Astrocyte (in vitro differentiated cells and primary cell): ENCODE results near the gene ADGRA1. TPM values are rescaled to one million over a fixed set of nuclear protein-coding genes. Genes with fewer than 3 reads are reported as not detected.

Experiments used
- DNase-seq: peaks from one replicate; pipeline ENCODE4 v3.0.0-alpha.2; 2010; ENCODE audit warnings: low read depth
- FAIRE-seq: peaks from 2 replicates; lab custom pipeline; 2011; peaks lifted over from hg19 to GRCh38; lab: Jason Lieb, UNC
- H2AFZ ChIP-seq: 2 replicates; pipeline ENCODE4 v1.6.0; 2012; ENCODE audit warnings: low read depth, low read length, inconsistent platforms
- H3K27ac ChIP-seq: 2 replicates; pipeline ENCODE4 v1.5.1; 2011; ENCODE audit warnings: low read depth, low read length, inconsistent platforms
- H3K27me3 ChIP-seq: 2 replicates; pipeline ENCODE4 v1.6.0; 2011; ENCODE audit warnings: low read length, inconsistent platforms; ENCODE audit not compliant: insufficient read depth
- H3K36me3 ChIP-seq: 2 replicates; pipeline ENCODE4 v1.5.1; 2011; ENCODE audit warnings: low read length, inconsistent platforms; ENCODE audit not compliant: insufficient read depth
- H3K4me1 ChIP-seq: 2 replicates; pipeline ENCODE4 v1.5.1; 2011; ENCODE audit warnings: low read length, inconsistent platforms; ENCODE audit not compliant: insufficient read depth
- H3K4me2 ChIP-seq: 2 replicates; pipeline ENCODE4 v1.6.0; 2012; ENCODE audit warnings: low read length, inconsistent platforms
- H3K4me3 ChIP-seq: 2 replicates; pipeline ENCODE4 v1.5.1; 2011; ENCODE audit warnings: low read depth, mild to moderate bottlenecking, low read length, inconsistent platforms; ENCODE audit not compliant: insufficient read depth
- H3K79me2 ChIP-seq: 2 replicates; pipeline ENCODE4 v1.6.0; 2012; ENCODE audit warnings: mild to moderate bottlenecking, low read length, inconsistent platforms; ENCODE audit not compliant: insufficient read depth
- H3K9ac ChIP-seq: 2 replicates; pipeline ENCODE4 v1.6.0; 2012; ENCODE audit warnings: mild to moderate bottlenecking, low read length, inconsistent platforms
- H3K9me3 ChIP-seq: 2 replicates; pipeline ENCODE4 v1.5.1; 2012; ENCODE audit warnings: low read depth, mild to moderate bottlenecking, low read length, inconsistent platforms; ENCODE audit not compliant: insufficient read depth
- H4K20me1 ChIP-seq: 2 replicates; pipeline ENCODE4 v1.6.0; 2012; ENCODE audit warnings: low read length, inconsistent platforms; ENCODE audit not compliant: insufficient read depth
- H3K27ac Mint-ChIP-seq: one replicate; pipeline ENCODE4 v1.8.0; 2021; ENCODE audit warnings: mild to moderate bottlenecking, mixed read lengths; ENCODE audit not compliant: unreplicated experiment
- H3K27me3 Mint-ChIP-seq: one replicate; pipeline ENCODE4 v1.8.0; 2021; ENCODE audit warnings: low read depth, mixed read lengths; ENCODE audit not compliant: unreplicated experiment
- H3K36me3 Mint-ChIP-seq: one replicate; pipeline ENCODE4 v1.8.0; 2021; ENCODE audit warnings: low read depth, mixed read lengths; ENCODE audit not compliant: unreplicated experiment
- H3K4me1 Mint-ChIP-seq: one replicate; pipeline ENCODE4 v1.8.0; 2021; ENCODE audit warnings: low read depth, mixed read lengths; ENCODE audit not compliant: unreplicated experiment
- H3K4me3 Mint-ChIP-seq: one replicate; pipeline ENCODE4 v1.8.0; 2021; ENCODE audit warnings: mild to moderate bottlenecking, moderate library complexity, mixed read lengths; ENCODE audit not compliant: unreplicated experiment
- H3K9me3 Mint-ChIP-seq: one replicate; pipeline ENCODE4 v1.8.0; 2021; ENCODE audit warnings: mild to moderate bottlenecking, mixed read lengths; ENCODE audit not compliant: unreplicated experiment
- CTCF ChIP-seq: IDR thresholded peaks from 2 replicates; pipeline ENCODE4 v1.5.1; 2011; ENCODE audit warnings: low read depth, mild to moderate bottlenecking, inconsistent platforms, low read length, moderate library complexity; ENCODE audit not compliant: insufficient read depth
- EZH2 ChIP-seq: IDR thresholded peaks from 2 replicates; pipeline ENCODE4 v1.6.1; 2012; ENCODE audit warnings: mild to moderate bottlenecking, low read length, inconsistent platforms; ENCODE audit not compliant: insufficient read depth
- total RNA-seq: library from RNA; stranded (reverse); gene quantifications from 2 replicates; pipeline ENCODE4 v1.2.1, GENCODE V29; 2021

The ADGRA1 gene
- total RNA-seq, 1 donor from 2014 or later, result not detected

GRCh38 chr10:133045556-133046389 lies 42.0 kb upstream of the ADGRA1 start:
- no peaks in the 10 kb centered on the region for H3K4me1 Mint-ChIP-seq
- Histone ChIP-seq H3K4me3 (no peak overlapping the region), H4K20me1 (no peaks in the 10 kb centered on the region), H3K27ac (no peak overlapping the region), H3K9me3 (no peaks in the 10 kb centered on the region), H2AFZ (no peak overlapping the region), H3K4me1 (no peaks in the 10 kb centered on the region), H3K4me2 (no peak overlapping the region), H3K79me2 (no peaks in the 10 kb centered on the region), H3K9ac (no peak overlapping the region), H3K36me3 (no peaks in the 10 kb centered on the region), H3K27me3 (no peaks in the 10 kb centered on the region)
- H3K9me3 Mint-ChIP-seq, result no peaks in the 10 kb centered on the region
- H3K4me3 Mint-ChIP-seq, result no peak overlapping the region
- H3K27me3 Mint-ChIP-seq, result peaks cover 56% of the 10 kb centered on the region
- no peaks in the 10 kb centered on the region for H3K36me3 Mint-ChIP-seq
- no peak for TF ChIP-seq EZH2
- TF ChIP-seq CTCF, result no peak
- H3K27ac Mint-ChIP-seq, result no peak overlapping the region
- DNase-seq, result no peak
- FAIRE-seq, result no peak

- no peak overlapping the region for H3K4me3 ChIP-seq
- H3K9ac ChIP-seq, result no peak overlapping the region
- no peaks in the 10 kb centered on the region for H3K27me3 ChIP-seq
- no peak overlapping the region for H3K4me2 ChIP-seq
- no peaks in the 10 kb centered on the region for H3K9me3 ChIP-seq
- DNase-seq (no peak), FAIRE-seq (no peak)
- no peaks in the 10 kb centered on the region for H3K9me3 Mint-ChIP-seq
- no peak overlapping the region for H2AFZ ChIP-seq
- no peak overlapping the region for H3K27ac ChIP-seq
- H3K27ac Mint-ChIP-seq, result no peak overlapping the region
- H3K36me3 Mint-ChIP-seq, result no peaks in the 10 kb centered on the region
- no peaks in the 10 kb centered on the region for H3K36me3 ChIP-seq
- no peaks in the 10 kb centered on the region for H3K4me1 ChIP-seq
- no peaks in the 10 kb centered on the region for H3K4me1 Mint-ChIP-seq
- no peaks in the 10 kb centered on the region for H4K20me1 ChIP-seq
- H3K27me3 Mint-ChIP-seq, result peaks cover 60% of the 10 kb centered on the region
- H3K79me2 ChIP-seq, result no peaks in the 10 kb centered on the region
- no peak for TF ChIP-seq EZH2
- no peak for TF ChIP-seq CTCF
- H3K4me3 Mint-ChIP-seq, result peak overlapping the region; percentile 20
Observed at GRCh38 chr10:133046390-133046765, 41.3 kb upstream of the ADGRA1 start.

GRCh38 chr10:133047526-133048123 lies 40.1 kb upstream of the ADGRA1 start:
- H3K27me3 Mint-ChIP-seq, result peaks cover 62% of the 10 kb centered on the region
- no peak overlapping the region for H2AFZ ChIP-seq
- no peak overlapping the region for H3K9ac ChIP-seq
- no peak overlapping the region for H3K4me2 ChIP-seq
- no peaks in the 10 kb centered on the region for H4K20me1 ChIP-seq
- H3K27ac ChIP-seq, result no peak overlapping the region
- H3K9me3 Mint-ChIP-seq, result peaks cover 2% of the 10 kb centered on the region
- H3K27me3 ChIP-seq, result no peaks in the 10 kb centered on the region
- no peak overlapping the region for H3K4me3 ChIP-seq
- no peak overlapping the region for H3K4me3 Mint-ChIP-seq
- H3K27ac Mint-ChIP-seq, result no peak overlapping the region
- TF ChIP-seq EZH2 (no peak), CTCF (no peak)
- no peaks in the 10 kb centered on the region for H3K4me1 ChIP-seq
- FAIRE-seq, result no peak
- no peaks in the 10 kb centered on the region for H3K79me2 ChIP-seq
- no peaks in the 10 kb centered on the region for H3K36me3 Mint-ChIP-seq
- no peaks in the 10 kb centered on the region for H3K36me3 ChIP-seq
- H3K4me1 Mint-ChIP-seq, result no peaks in the 10 kb centered on the region
- DNase-seq, result no peak
- H3K9me3 ChIP-seq, result no peaks in the 10 kb centered on the region
